NCI-H1930 (cell line): ENCODE results near the gene CELSR3.

Source experiments
- DNase-seq, 2 experiments: peaks; one replicate each; lab custom pipeline; 2025; lab: John Stamatoyannopoulos, UW

The CELSR3 gene

GRCh38 chr3:48633256-48633655 lies 29.4 kb downstream of the CELSR3 start:
- DNase-seq, result no peak

- DNase-seq, result no peak
These were observed 30.9 kb downstream of the CELSR3 start for GRCh38 chr3:48631516-48632448.

- no peak for DNase-seq
These were observed 31.9 kb downstream of the CELSR3 start for GRCh38 chr3:48630833-48631232.

- DNase-seq, result no peak
These were observed 32.3 kb downstream of the CELSR3 start for GRCh38 chr3:48630407-48630806.

GRCh38 chr3:48629894-48630293 lies 32.8 kb downstream of the CELSR3 start:
- DNase-seq, result no peak

GRCh38 chr3:48628277-48629017 lies 34.2 kb downstream of the CELSR3 start:
- DNase-seq, result no peak

- DNase-seq, result no peak
These were observed 37.1 kb downstream of the CELSR3 start for GRCh38 chr3:48625600-48625999.

- DNase-seq, result no peak
These were observed 37.9 kb downstream of the CELSR3 start for GRCh38 chr3:48624767-48625166.

GRCh38 chr3:48623851-48624547 lies 38.7 kb downstream of the CELSR3 start:
- DNase-seq, result no peak

GRCh38 chr3:48621461-48621869 lies 41.2 kb downstream of the CELSR3 start, which contains the start of gene TMEM89:
TSS of gene TMEM89 (minus strand) at chr3:48621769. CDS start at chr3:48621756, 13 bp downstream.
- DNase-seq, result no peak

GRCh38 chr3:48619541-48620524 lies 42.9 kb downstream of the CELSR3 start:
- DNase-seq, result no peak

- DNase-seq, result no peak
These were observed 45.1 kb downstream of the CELSR3 start for GRCh38 chr3:48617559-48617958.

GRCh38 chr3:48614044-48614443 lies 48.6 kb downstream of the CELSR3 start:
- DNase-seq, result no peak

- DNase-seq, result no peak
These were observed 50.4 kb downstream of the CELSR3 start for GRCh38 chr3:48612309-48612708.

GRCh38 chr3:48609088-48610005 lies 53.3 kb downstream of the CELSR3 start, which contains the start of gene UQCRC1:
TSS of gene UQCRC1 (minus strand) at chr3:48609646. CDS start at chr3:48609620, 26 bp downstream.
- DNase-seq, result peak; percentile 71 to 80

- DNase-seq, result no peak
These were observed 55.2 kb downstream of the CELSR3 start for GRCh38 chr3:48607519-48607918.

GRCh38 chr3:48601622-48601994 lies 61.1 kb downstream of the CELSR3 start:
- no peak for DNase-seq

GRCh38 chr3:48600711-48601621 lies 61.7 kb downstream of the CELSR3 start:
- DNase-seq, result no peak
